Measurements from ENCODE around the gene SATB2.

- TF ChIP-seq POLR2A (IDR thresholded peaks at IDR 0.05) (no peak), CTCF (IDR thresholded peaks at IDR 0.05) (no peak)
Observed at GRCh38 chr2:199329031-199329430, 128.7 kb downstream of the SATB2 start.
